PFSK-1 (cell line): ENCODE data around the gene ZBTB9.

ENCODE experiments used
- POLR2AphosphoS5 ChIP-seq: IDR thresholded peaks from 2 replicates; pipeline ENCODE4 v1.6.1; 2012; ENCODE audit warnings: low read depth, mild to moderate bottlenecking, control low read depth, low read length, moderate library complexity
- REST ChIP-seq, 2 experiments: IDR thresholded peaks; 2 replicates each; pipeline versions ENCODE4 v1.6.1 to v1.8.0; 2011 to 2012; ENCODE audit warnings: low read depth in 2 of 2, low read length in 2 of 2, control low read depth in 1 of 2, inconsistent platforms in 1 of 2, mild to moderate bottlenecking in 1 of 2, moderate library complexity in 1 of 2; ENCODE audit not compliant: insufficient read depth in 1 of 2

- no peak for TF ChIP-seq REST (IDR thresholded peaks at IDR 0.05; ENCODE audit: insufficient read depth in 1 of 2, low read depth in 2 of 2, low read length in 2 of 2)
- TF ChIP-seq POLR2AphosphoS5, result no peak
Measured at GRCh38 chr6:33432546-33432945, 21.8 kb upstream of the ZBTB9 start.
